Testis (tissue), 3 donors: ENCODE results near the gene CELF2. TPM values are rescaled to one million over a fixed set of nuclear protein-coding genes. Genes with fewer than 3 reads are reported as not detected.
A peak's percentile ranks its signal among the peaks of the same experiment; 100 is the strongest.

Source experiments
- DNase-seq: peaks from one replicate; pipeline ENCODE4 v3.0.0-alpha.2; 2019
- H3K27ac ChIP-seq, 2 donors: fragments of 200-600 bp; sonication (generic); one replicate each; pipeline ENCODE4 v1.5.1; 2019
- H3K27me3 ChIP-seq: fragments of 200-600 bp; sonication (generic); one replicate; pipeline ENCODE4 v1.5.1; 2019
- H3K36me3 ChIP-seq: fragments of 200-600 bp; sonication (generic); one replicate; pipeline ENCODE4 v1.5.1; 2017; ENCODE audit warnings: low read depth; ENCODE audit errors: missing control alignments
- H3K4me1 ChIP-seq: fragments of 200-600 bp; sonication (generic); one replicate; pipeline ENCODE4 v1.5.1; 2019
- H3K4me3 ChIP-seq, 2 donors: fragments of 200-600 bp; sonication (generic); one replicate each; pipeline ENCODE4 v1.5.1; 2017 to 2019
- H3K9me3 ChIP-seq: fragments of 200-600 bp; sonication (generic); one replicate; pipeline ENCODE4 v1.5.1; 2017
- CTCF ChIP-seq, 3 experiments: fragments of 450-650 bp in 2 of 3; fragments of 200-600 bp in 1 of 3; sonication (generic) in 1 of 3; IDR thresholded peaks; one replicate each; pipeline ENCODE4 v1.5.1; 2016 to 2019; ENCODE audit warnings: antibody characterized with exemption in 3 of 3, mild to moderate bottlenecking in 2 of 3, moderate library complexity in 1 of 3
- POLR2A ChIP-seq: fragments of 450-650 bp; IDR thresholded peaks from one replicate; pipeline ENCODE4 v1.6.1; 2017; ENCODE audit warnings: antibody characterized with exemption, mild to moderate bottlenecking, moderate library complexity
- WGBS, 2 donors: methylation state at CpG; one replicate each; pipeline ENCODE4 v1.1.5; 2018; 5-methylcytosine and 5-hydroxymethylcytosine counted together
- intact Hi-C: fragments of 100-400 bp; cut with DNase I; formaldehyde crosslinking; loops from one replicate; pipeline ENCODE4 v1.15.1; 2023; ENCODE audit warnings: low total_unique reads
- polyA plus RNA-seq: library from polyadenylated mRNA; stranded (reverse); fragments of 350-450 nt; fragmentation: Illumina TruSeq; extraction: RNeasy Lipid Tissue Mini Kit (QIAGEN cat#74804); gene quantifications from one replicate; pipeline ENCODE4 v1.2.3, GENCODE V29; 2014; ENCODE audit warnings: low read depth, low replicate concordance; ENCODE audit not compliant: insufficient read depth
- total RNA-seq, 2 donors: library from RNA; depleted of rRNA; stranded (reverse); fragments of >200 nt; gene quantifications; one replicate each; pipeline ENCODE4 v1.2.3, GENCODE V29; 2016

CELF2 gene
- total and polyA plus RNA-seq, 3 donors from 2014 or later: 17.5 to 41.6 (median 27.8) TPM

GRCh38 chr10:11328264-11329061 is 310.8 kb downstream of the CELF2 start:
- Histone ChIP-seq H3K9me3 (no peaks in the 10 kb centered on the region), H3K27me3 (no peaks in the 10 kb centered on the region), H3K4me1 (peaks cover 32% of the 10 kb centered on the region), H3K4me3 (no peak overlapping the region), H3K27ac (peak overlapping the region; percentile 26 to 70), H3K36me3 (no peaks in the 10 kb centered on the region)
- no peak for DNase-seq
- intact Hi-C loops: no loop called here
- 67 to 78% methylated on average over 15 to 17 of the region's 17 CpGs for WGBS, 2 donors
- TF ChIP-seq POLR2A: no peak
- TF ChIP-seq CTCF (IDR thresholded peaks at IDR 0.05): no peak

GRCh38 chr10:11329062-11329673 is 311.5 kb downstream of the CELF2 start:
- no peaks in the 10 kb centered on the region for H3K27me3 ChIP-seq
- no peak overlapping the region for H3K4me3 ChIP-seq
- no peaks in the 10 kb centered on the region for H3K36me3 ChIP-seq
- H3K4me1 ChIP-seq: peaks cover 32% of the 10 kb centered on the region
- 38 to 39% methylated on average over 12 of the region's 12 CpGs for WGBS, 2 donors
- intact Hi-C loops: no loop called here
- DNase-seq: no peak
- H3K9me3 ChIP-seq: no peaks in the 10 kb centered on the region
- peak overlapping the region; percentile 26 to 70 for H3K27ac ChIP-seq
- no peak for TF ChIP-seq CTCF (IDR thresholded peaks at IDR 0.05)
- no peak for TF ChIP-seq POLR2A

GRCh38 chr10:11330383-11331045 is 312.8 kb downstream of the CELF2 start:
- peaks cover 36% of the 10 kb centered on the region for H3K4me1 ChIP-seq
- intact Hi-C loops: no loop called here
- H3K36me3 ChIP-seq: no peaks in the 10 kb centered on the region
- no peaks in the 10 kb centered on the region for H3K27me3 ChIP-seq
- no peak for DNase-seq
- peak overlapping the region; percentile 1 to 70 for H3K27ac ChIP-seq
- no peak for TF ChIP-seq POLR2A
- no peak for TF ChIP-seq CTCF (IDR thresholded peaks at IDR 0.05)
- H3K4me3 ChIP-seq: no peak overlapping the region
- H3K9me3 ChIP-seq: no peaks in the 10 kb centered on the region
- WGBS, 2 donors: 44 to 47% methylated on average over 8 of the region's 8 CpGs

- no peak for DNase-seq
- no peaks in the 10 kb centered on the region for H3K9me3 ChIP-seq
- H3K27me3 ChIP-seq: no peaks in the 10 kb centered on the region
- intact Hi-C loops: no loop called here
- no peak overlapping the region for H3K4me3 ChIP-seq
- H3K36me3 ChIP-seq: no peaks in the 10 kb centered on the region
- peaks cover 36% of the 10 kb centered on the region for H3K4me1 ChIP-seq
- TF ChIP-seq CTCF (IDR thresholded peaks at IDR 0.05) (no peak), POLR2A (no peak)
- H3K27ac ChIP-seq: peak overlapping the region; percentile 1 to 70
Observed at GRCh38 chr10:11331046-11331577, 313.4 kb downstream of the CELF2 start.
